Kidney epithelial cell (primary cell): Measurements from ENCODE around the gene PRR14L. TPM values are rescaled to one million over a fixed set of nuclear protein-coding genes. Genes with fewer than 3 reads are reported as not detected.

Source experiments
- DNase-seq: peaks from one replicate; pipeline ENCODE4 v3.0.0-alpha.2; 2010; ENCODE audit warnings: low read depth
- H3K27me3 ChIP-seq: 2 replicates; pipeline ENCODE4 v1.6.0; 2011; ENCODE audit warnings: low read length; ENCODE audit not compliant: control insufficient read depth, insufficient read depth
- H3K36me3 ChIP-seq: 2 replicates; pipeline ENCODE4 v1.5.1; 2011; ENCODE audit warnings: low read length; ENCODE audit not compliant: control insufficient read depth, insufficient read depth
- H3K4me3 ChIP-seq: 2 replicates; pipeline ENCODE4 v1.5.1; 2011; ENCODE audit warnings: low read depth, mild to moderate bottlenecking, control low read depth, low read length
- CTCF ChIP-seq: IDR thresholded peaks from 2 replicates; pipeline ENCODE4 v1.5.1; 2011; ENCODE audit warnings: mild to moderate bottlenecking, moderate library complexity, low read length, control low read depth, inconsistent platforms; ENCODE audit not compliant: insufficient read depth, poor library complexity, severe bottlenecking
- total RNA-seq: library from RNA; depleted of rRNA; stranded (reverse); fragments of >200 nt; gene quantifications from 2 replicates; pipeline ENCODE4 v1.2.3, GENCODE V29; 2015

Gene PRR14L
- total RNA-seq, 1 donor from 2014 or later: 23.6 TPM

GRCh38 chr22:31646186-31647019 lies 103.5 kb downstream of the PRR14L start:
- H3K4me3 ChIP-seq: no peak overlapping the region
- H3K36me3 ChIP-seq: peaks cover 2% of the 10 kb centered on the region
- peak; percentile 99 for DNase-seq
- H3K27me3 ChIP-seq: no peaks in the 10 kb centered on the region
- no peak for TF ChIP-seq CTCF

DNA sequence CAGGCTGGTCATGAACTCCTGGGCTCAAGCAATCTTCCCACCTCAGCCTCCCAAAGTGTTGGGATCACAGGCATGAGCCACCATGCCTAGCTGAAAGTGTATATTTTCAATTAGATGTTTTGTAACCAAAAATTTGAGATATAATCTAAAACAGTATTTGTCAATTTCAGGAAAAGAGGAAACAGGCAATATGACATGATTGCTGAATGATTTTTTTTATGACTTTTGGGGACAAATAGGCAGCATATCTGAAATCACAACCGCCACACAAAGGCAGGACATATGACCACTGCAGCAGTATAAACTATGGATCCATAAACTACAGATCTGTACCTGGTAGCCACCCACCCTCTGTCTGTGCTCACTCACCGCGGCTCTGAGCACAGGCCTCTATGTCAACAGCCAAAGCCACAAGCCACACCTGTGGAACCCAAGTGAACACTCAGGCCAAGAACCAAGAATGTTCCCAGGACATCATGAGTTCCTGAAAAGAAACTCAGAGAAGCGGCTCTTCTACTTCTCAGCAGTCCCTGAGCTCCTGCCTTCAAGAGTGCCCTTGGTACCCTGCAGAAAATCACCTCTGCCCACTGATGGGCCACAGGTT lies 110.4 kb downstream of the PRR14L start:
- TF ChIP-seq CTCF: no peak
- H3K27me3 ChIP-seq: no peaks in the 10 kb centered on the region
- DNase-seq: no peak
- no peak overlapping the region for H3K4me3 ChIP-seq
- H3K36me3 ChIP-seq: no peaks in the 10 kb centered on the region

- no peak overlapping the region for H3K4me3 ChIP-seq
- DNase-seq: no peak
- no peaks in the 10 kb centered on the region for H3K27me3 ChIP-seq
- no peaks in the 10 kb centered on the region for H3K36me3 ChIP-seq
- TF ChIP-seq CTCF: no peak
Measured at GRCh38 chr22:31637891-31638618, 111.9 kb downstream of the PRR14L start.

DNA sequence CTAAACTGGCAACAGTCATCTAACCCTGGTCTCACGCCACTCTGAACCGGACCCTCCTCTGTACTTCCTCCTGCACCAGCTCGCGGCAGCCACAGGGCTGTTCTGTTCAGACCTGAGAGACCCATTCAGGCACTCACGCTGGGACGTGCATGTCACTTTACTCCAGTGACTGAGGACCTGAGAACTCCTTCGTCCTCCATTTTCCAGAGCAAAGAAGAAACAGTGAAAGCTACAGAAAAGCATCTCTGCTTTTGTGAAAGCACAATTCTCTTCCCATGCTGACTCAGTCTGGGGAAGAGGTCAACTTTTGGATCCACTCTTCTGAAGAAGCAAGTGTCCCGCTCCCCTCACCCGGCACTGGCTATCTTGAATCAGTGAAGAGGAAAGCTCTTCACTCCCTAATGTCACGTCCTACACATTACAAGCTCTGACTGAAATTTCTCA lies 112.5 kb downstream of the PRR14L start:
- Histone ChIP-seq H3K36me3 (no peaks in the 10 kb centered on the region), H3K27me3 (no peaks in the 10 kb centered on the region), H3K4me3 (no peak overlapping the region)
- no peak for DNase-seq
- TF ChIP-seq CTCF: no peak

GRCh38 chr22:31635638-31636306 lies 114.2 kb downstream of the PRR14L start:
- DNase-seq: no peak
- no peak overlapping the region for H3K4me3 ChIP-seq
- no peaks in the 10 kb centered on the region for H3K27me3 ChIP-seq
- TF ChIP-seq CTCF: no peak
- H3K36me3 ChIP-seq: no peaks in the 10 kb centered on the region
